Neural crest cell (in vitro differentiated cells): ENCODE results near the gene TBC1D19. TPM values are rescaled to one million over a fixed set of nuclear protein-coding genes. Genes with fewer than 3 reads are reported as not detected.

ENCODE experiments used
- DNase-seq: peaks from one replicate; pipeline ENCODE4 v3.0.0; 2021; ENCODE audit warnings: low read depth, mixed read lengths, low spot score
- H3K27ac Mint-ChIP-seq: one replicate; pipeline ENCODE4 v1.8.0; 2021; ENCODE audit warnings: mild to moderate bottlenecking, mixed read lengths; ENCODE audit not compliant: unreplicated experiment
- H3K27me3 Mint-ChIP-seq: 2 replicates; pipeline ENCODE4 v1.8.0; 2021; ENCODE audit warnings: low read depth, mild to moderate bottlenecking, mixed read lengths
- H3K36me3 Mint-ChIP-seq: 2 replicates; pipeline ENCODE4 v1.8.0; 2021; ENCODE audit warnings: low read depth, mild to moderate bottlenecking, mixed read lengths
- H3K4me1 Mint-ChIP-seq: 2 replicates; pipeline ENCODE4 v1.8.0; 2021; ENCODE audit warnings: mixed read lengths
- H3K4me3 Mint-ChIP-seq: one replicate; pipeline ENCODE4 v1.8.0; 2021; ENCODE audit warnings: mild to moderate bottlenecking, mixed read lengths
- H3K9me3 Mint-ChIP-seq: 2 replicates; pipeline ENCODE4 v1.8.0; 2021; ENCODE audit warnings: mixed read lengths
- CTCF ChIP-seq: fragments of 200-600 bp; sonication (generic); conservative IDR thresholded peaks from 2 replicates; pipeline ENCODE4 v1.5.0; 2021; ENCODE audit warnings: antibody characterized with exemption, mild to moderate bottlenecking
- total RNA-seq: library from RNA; stranded (reverse); gene quantifications from 2 replicates; pipeline ENCODE4 v1.2.1, GENCODE V29; 2021

The TBC1D19 gene
- total RNA-seq, 1 donor from 2014 or later = 9.2 TPM

- H3K27ac Mint-ChIP-seq = no peak overlapping the region
- no peak for DNase-seq
Measured at GRCh38 chr4:26784207-26784865, 200.5 kb downstream of the TBC1D19 start.

DNA sequence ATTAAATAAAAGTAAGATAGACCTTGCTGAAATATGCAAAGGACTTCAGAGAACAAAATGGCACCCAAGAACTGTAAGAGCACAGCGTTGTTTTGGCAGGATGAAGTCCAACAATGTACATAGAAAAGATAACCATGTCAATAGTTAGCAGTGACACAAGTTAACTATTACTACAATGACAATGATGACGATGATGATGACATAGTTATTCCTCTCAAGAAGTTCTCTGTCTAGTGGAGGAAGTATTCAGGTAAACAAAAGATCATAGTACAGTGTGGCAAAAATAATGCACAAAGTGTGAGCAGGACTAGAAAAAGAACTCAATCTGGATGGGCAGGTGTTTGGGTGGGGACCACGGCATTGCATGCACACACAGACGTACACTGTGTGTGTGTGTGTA lies 201.4 kb downstream of the TBC1D19 start:
- peaks cover 26% of the 10 kb centered on the region for H3K4me1 Mint-ChIP-seq
- peaks cover 13% of the 10 kb centered on the region for H3K9me3 Mint-ChIP-seq
- no peak for TF ChIP-seq CTCF
- H3K36me3 Mint-ChIP-seq = peaks cover 13% of the 10 kb centered on the region
- H3K4me3 Mint-ChIP-seq = no peak overlapping the region
- H3K27me3 Mint-ChIP-seq = no peaks in the 10 kb centered on the region
- peak overlapping the region; percentile 53 for H3K27ac Mint-ChIP-seq
- DNase-seq = no peak

More at GRCh38 chr4:26784207-26784865, 200.5 kb downstream of the TBC1D19 start:
- peaks cover 10% of the 10 kb centered on the region for H3K36me3 Mint-ChIP-seq
- TF ChIP-seq CTCF = no peak
- no peaks in the 10 kb centered on the region for H3K27me3 Mint-ChIP-seq
- peaks cover 8% of the 10 kb centered on the region for H3K9me3 Mint-ChIP-seq
- peaks cover 26% of the 10 kb centered on the region for H3K4me1 Mint-ChIP-seq
- no peak overlapping the region for H3K4me3 Mint-ChIP-seq

GRCh38 chr4:26785810-26786209 lies 201.9 kb downstream of the TBC1D19 start:
- peaks cover 13% of the 10 kb centered on the region for H3K36me3 Mint-ChIP-seq
- H3K4me1 Mint-ChIP-seq = peaks cover 27% of the 10 kb centered on the region
- no peak for TF ChIP-seq CTCF
- no peak for DNase-seq
- H3K27me3 Mint-ChIP-seq = no peaks in the 10 kb centered on the region
- peaks cover 13% of the 10 kb centered on the region for H3K9me3 Mint-ChIP-seq
- no peak overlapping the region for H3K4me3 Mint-ChIP-seq
- H3K27ac Mint-ChIP-seq = peak overlapping the region; percentile 53

- peaks cover 15% of the 10 kb centered on the region for H3K36me3 Mint-ChIP-seq
- H3K27me3 Mint-ChIP-seq = no peaks in the 10 kb centered on the region
- TF ChIP-seq CTCF = no peak
- no peak for DNase-seq
- no peak overlapping the region for H3K27ac Mint-ChIP-seq
- peaks cover 30% of the 10 kb centered on the region for H3K4me1 Mint-ChIP-seq
- H3K4me3 Mint-ChIP-seq = no peak overlapping the region
- H3K9me3 Mint-ChIP-seq = peaks cover 13% of the 10 kb centered on the region
Measured at GRCh38 chr4:26786916-26787315, 203.0 kb downstream of the TBC1D19 start.

GRCh38 chr4:26787461-26788340 lies 203.8 kb downstream of the TBC1D19 start:
- DNase-seq = no peak
- Mint-ChIP-seq H3K27ac (peak overlapping the region; percentile 86), H3K4me1 (peaks cover 30% of the 10 kb centered on the region), H3K27me3 (no peaks in the 10 kb centered on the region), H3K36me3 (peaks cover 13% of the 10 kb centered on the region), H3K4me3 (no peak overlapping the region), H3K9me3 (peaks cover 13% of the 10 kb centered on the region)
- TF ChIP-seq CTCF = no peak
